ENCODE measurements around the gene EFCAB6.
A peak's percentile ranks its signal among the peaks of the same experiment; 100 is the strongest.

The EFCAB6 gene, protein sequence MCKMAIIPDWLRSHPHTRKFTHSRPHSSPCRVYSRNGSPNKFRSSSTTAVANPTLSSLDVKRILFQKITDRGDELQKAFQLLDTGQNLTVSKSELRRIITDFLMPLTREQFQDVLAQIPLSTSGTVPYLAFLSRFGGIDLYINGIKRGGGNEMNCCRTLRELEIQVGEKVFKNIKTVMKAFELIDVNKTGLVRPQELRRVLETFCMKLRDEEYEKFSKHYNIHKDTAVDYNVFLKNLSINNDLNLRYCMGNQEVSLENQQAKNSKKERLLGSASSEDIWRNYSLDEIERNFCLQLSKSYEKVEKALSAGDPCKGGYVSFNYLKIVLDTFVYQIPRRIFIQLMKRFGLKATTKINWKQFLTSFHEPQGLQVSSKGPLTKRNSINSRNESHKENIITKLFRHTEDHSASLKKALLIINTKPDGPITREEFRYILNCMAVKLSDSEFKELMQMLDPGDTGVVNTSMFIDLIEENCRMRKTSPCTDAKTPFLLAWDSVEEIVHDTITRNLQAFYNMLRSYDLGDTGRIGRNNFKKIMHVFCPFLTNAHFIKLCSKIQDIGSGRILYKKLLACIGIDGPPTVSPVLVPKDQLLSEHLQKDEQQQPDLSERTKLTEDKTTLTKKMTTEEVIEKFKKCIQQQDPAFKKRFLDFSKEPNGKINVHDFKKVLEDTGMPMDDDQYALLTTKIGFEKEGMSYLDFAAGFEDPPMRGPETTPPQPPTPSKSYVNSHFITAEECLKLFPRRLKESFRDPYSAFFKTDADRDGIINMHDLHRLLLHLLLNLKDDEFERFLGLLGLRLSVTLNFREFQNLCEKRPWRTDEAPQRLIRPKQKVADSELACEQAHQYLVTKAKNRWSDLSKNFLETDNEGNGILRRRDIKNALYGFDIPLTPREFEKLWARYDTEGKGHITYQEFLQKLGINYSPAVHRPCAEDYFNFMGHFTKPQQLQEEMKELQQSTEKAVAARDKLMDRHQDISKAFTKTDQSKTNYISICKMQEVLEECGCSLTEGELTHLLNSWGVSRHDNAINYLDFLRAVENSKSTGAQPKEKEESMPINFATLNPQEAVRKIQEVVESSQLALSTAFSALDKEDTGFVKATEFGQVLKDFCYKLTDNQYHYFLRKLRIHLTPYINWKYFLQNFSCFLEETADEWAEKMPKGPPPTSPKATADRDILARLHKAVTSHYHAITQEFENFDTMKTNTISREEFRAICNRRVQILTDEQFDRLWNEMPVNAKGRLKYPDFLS (N-terminal part only)

GRCh38 chr22:43812149-43812842 is at the start of gene EFCAB6:
TSS of gene EFCAB6 (minus strand) at chr22:43812305. CDS start at chr22:43782318, 29,987 bp downstream.
- DNase-seq = peak; percentile 95

DNA sequence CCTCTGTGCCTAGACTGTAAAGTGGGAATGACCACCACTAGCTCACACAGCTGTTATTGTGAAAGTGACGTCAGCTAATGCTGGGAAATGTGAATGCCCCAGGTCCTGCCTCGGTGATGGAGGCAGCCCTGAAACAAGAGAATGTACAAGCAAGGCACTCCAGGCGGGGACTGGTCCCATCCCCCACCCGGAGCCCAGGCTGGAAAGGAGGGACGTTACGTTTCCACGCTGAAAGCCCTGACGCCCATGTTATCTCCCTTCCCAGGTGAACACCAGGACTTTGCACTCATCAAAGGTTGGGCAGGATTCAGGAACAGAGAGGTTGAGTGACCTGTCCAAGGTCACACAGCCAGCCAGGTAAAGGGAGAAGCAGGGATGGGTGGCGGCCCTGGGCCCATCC is 49.4 kb upstream of the EFCAB6 start:
- no peak for DNase-seq

GRCh38 chr22:43860831-43861230 is 48.7 kb upstream of the EFCAB6 start:
- DNase-seq = no peak

- DNase-seq = no peak
These were observed 48.0 kb upstream of the EFCAB6 start for GRCh38 chr22:43860126-43860525.

- no peak for DNase-seq
These were observed 47.5 kb upstream of the EFCAB6 start for GRCh38 chr22:43859621-43860020.

DNA sequence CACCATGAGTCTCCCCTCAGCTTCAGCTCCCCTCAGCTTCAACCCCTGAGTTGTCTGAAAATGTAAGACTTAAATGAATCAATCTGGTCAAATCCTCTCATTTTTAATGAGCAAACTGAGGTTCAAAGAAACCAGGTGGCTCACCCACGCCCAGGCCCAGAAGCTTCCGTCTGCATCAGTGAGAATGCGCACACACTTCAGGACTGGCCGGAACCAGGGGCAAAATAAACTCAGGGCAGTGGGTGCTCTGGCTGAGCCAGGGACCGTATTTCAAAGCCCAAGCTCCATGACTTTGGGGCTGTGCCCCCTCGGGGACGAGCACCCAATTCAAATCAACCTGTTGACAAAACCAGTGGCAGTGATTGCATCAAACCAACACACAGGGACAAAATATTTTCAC is 47.1 kb upstream of the EFCAB6 start:
- no peak for DNase-seq

- DNase-seq = no peak
These were observed 46.2 kb upstream of the EFCAB6 start for GRCh38 chr22:43858156-43858895.

DNA sequence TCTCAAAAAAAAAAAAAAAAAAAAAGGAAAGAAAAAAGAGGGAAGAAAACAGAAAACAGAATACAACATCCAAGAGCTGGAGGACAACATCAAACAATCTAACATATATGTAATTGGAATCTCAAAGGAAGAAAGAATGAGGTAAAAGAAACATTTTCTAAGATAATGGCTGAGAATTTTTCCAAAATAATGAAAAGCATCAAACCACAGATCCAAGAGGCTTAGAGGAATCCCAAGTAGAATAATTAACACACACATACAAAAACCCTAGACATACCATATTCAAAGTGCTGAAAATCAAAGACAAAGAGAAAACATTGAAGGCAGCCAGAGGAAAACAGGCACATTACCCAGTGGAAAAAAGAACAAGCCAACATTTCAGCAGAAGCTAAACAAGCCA is 45.3 kb upstream of the EFCAB6 start:
- no peak for DNase-seq

DNA sequence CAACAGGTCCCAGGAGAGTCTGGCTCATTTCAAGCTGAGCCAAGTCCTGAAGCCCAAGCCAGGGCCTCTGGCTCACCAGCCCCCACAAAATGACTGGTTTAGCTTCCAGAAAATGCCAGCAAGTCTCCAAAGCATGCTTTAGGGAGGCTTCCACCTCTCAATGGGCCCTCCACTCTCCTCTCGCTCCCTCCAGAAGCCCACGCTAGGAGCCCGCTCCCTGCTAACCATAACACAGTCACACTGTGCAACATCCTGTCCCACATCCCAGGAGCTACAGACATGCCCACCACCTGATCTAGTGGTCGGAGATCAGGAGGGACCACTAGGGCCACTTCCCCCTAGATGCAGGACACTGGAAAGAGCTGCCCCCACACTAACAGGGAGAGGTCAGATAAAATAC is 43.3 kb upstream of the EFCAB6 start:
- no peak for DNase-seq

DNA sequence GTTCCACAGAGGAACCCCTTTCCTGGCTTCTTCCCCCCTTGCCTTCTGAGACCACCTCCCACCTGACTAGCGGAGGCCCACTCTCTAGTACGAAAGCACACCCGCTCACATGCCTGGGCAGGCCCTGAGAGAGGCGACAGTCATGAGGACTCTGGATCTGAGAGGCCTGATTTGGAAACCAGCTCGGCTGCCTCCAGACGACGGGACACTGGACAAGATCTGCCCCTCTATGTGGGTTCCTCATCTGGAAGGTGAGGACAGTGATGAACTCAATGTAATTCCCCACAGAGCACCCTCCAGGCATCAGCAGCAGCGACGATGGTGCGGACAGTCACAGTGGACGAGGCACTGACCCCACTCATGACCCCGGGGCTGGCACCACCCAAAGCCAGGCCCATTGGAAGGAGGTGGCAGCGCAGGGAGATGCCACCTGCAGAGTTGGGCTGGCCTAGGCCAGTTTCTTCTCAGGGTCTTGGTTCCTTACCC is 42.7 kb upstream of the EFCAB6 start:
- no peak for DNase-seq

GRCh38 chr22:43854121-43854785 is 42.1 kb upstream of the EFCAB6 start:
- DNase-seq = no peak

DNA sequence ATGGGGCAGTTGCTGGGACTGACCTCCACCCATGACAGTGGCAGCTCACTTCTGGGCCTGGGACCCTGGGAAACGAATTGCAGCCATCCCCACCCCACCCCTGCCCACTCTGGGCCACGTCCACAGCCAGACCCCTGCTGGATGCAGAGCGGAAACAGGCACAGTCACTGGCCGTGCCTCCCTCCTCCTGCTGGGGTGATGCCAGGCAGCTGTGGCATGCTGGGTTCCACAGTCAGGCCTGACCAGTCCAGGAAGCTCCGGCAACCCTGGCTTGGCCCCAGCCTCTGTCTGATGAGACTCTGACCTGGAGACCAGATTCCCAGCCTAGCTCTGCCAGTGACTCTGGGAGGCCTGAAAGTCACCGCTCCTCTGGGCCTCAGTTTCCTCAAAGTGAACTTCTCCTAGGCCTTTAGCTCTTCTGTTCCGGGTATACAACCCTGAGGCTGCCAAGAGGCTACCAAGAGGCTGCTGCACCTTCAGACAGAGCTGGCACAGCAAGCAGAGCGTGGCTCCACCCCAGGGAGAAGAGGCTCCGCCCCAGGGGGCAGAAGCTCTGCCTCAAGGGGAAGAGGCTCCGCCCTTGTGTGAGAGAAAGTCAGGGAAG is 41.3 kb upstream of the EFCAB6 start:
- no peak for DNase-seq

GRCh38 chr22:43852573-43853327 is 40.6 kb upstream of the EFCAB6 start:
- DNase-seq = no peak

GRCh38 chr22:43851979-43852307 is 39.8 kb upstream of the EFCAB6 start:
- no peak for DNase-seq

DNA sequence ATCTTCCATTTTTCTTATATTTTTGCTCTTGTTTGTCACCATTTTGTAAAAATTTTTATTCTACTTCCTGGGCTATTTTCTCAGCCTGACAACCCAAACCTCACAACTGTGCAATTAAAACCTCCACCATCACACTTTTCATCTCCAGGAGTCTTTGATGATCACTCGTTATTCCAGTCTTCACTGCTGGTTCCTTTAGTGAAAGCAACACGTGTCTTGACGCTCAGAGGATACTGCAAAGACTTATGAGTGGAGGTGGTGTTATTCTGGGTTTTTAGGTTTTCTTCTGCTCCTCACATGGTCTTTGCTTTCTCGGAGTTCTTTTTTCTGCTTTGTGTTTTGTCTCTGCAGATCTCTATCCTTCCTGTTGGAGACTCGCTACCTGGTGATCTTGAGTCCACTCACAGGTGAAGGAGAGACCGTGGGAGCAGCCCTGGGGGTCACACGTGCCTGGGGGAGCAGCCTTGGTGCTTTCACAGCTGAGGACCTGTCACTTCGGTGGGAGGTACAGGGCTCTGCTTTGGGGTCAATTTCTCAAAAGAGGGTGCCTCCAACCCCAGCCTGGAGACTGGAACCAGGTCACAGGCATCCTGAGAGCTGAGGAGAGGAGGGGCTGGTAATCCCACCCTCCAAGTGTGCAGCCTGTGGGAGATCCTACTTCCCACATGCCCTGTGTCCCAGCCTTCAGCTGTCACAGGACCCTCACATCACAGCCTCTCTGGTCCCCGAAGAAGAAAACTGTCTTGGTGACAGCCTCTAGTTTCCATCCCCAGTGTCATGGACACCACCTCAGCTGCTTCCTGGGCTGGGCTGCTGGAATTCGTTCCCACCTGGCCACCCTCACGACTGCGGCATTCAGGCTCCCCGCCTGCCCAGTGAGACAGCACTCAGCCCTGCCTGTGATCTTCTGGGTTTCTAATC is 39.2 kb upstream of the EFCAB6 start:
- DNase-seq = no peak

DNA sequence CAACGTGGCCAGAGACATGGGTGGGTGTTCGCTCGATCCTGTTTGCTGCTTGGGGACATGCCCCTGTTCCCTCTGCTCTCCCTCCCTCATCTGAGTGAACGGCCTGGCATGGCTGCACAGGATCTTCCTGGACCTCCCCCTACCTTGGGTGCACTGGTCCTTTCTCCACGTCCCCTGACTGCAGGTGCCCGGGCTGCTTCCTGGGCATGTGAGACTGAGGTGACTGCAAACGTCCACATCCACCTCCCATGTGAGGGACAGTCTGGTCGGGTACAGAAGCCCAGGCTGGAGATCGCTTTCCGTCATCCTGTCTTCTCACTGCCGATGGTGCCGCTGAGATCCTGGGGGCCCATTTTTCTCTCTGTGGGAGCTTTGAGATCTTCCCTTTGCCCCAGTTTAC is 38.4 kb upstream of the EFCAB6 start:
- DNase-seq = no peak

GRCh38 chr22:43849731-43850130 is 37.6 kb upstream of the EFCAB6 start:
- no peak for DNase-seq

- no peak for DNase-seq
These were observed 36.5 kb upstream of the EFCAB6 start for GRCh38 chr22:43848366-43849171.
